AG09319 (cell line): ENCODE measurements around the gene S100A5.

Source experiments
- DNase-seq: peaks from one replicate; pipeline ENCODE4 v3.0.0-alpha.2; 2010; ENCODE audit warnings: low read depth; ENCODE audit errors: extremely low read depth
- CTCF ChIP-seq: IDR thresholded peaks from 2 replicates; pipeline ENCODE4 v1.5.1; 2011; ENCODE audit warnings: low read depth, mild to moderate bottlenecking, inconsistent platforms, low read length, moderate library complexity

S100A5 gene

GRCh38 chr1:153534226-153534924 lies 6.4 kb downstream of the S100A5 start:
- TF ChIP-seq CTCF: no peak
- DNase-seq: no peak

- no peak for DNase-seq
- TF ChIP-seq CTCF: no peak
Observed at GRCh38 chr1:153533689-153534201, 7.0 kb downstream of the S100A5 start.

GRCh38 chr1:153532769-153533599 lies 7.8 kb downstream of the S100A5 start:
- peak; percentile 95 for TF ChIP-seq CTCF
- DNase-seq: peak; percentile 83

GRCh38 chr1:153532181-153532580 lies 8.6 kb downstream of the S100A5 start:
- no peak for DNase-seq

GRCh38 chr1:153531638-153532037 lies 9.1 kb downstream of the S100A5 start:
- TF ChIP-seq CTCF: no peak

More at GRCh38 chr1:153532181-153532580, 8.6 kb downstream of the S100A5 start:
- no peak for TF ChIP-seq CTCF

GRCh38 chr1:153527683-153528040 lies 13.1 kb downstream of the S100A5 start:
- DNase-seq: no peak
- no peak for TF ChIP-seq CTCF

More at GRCh38 chr1:153531638-153532037, 9.1 kb downstream of the S100A5 start:
- DNase-seq: no peak
